ENCODE results near the gene NHS.

The NHS gene

DNA sequence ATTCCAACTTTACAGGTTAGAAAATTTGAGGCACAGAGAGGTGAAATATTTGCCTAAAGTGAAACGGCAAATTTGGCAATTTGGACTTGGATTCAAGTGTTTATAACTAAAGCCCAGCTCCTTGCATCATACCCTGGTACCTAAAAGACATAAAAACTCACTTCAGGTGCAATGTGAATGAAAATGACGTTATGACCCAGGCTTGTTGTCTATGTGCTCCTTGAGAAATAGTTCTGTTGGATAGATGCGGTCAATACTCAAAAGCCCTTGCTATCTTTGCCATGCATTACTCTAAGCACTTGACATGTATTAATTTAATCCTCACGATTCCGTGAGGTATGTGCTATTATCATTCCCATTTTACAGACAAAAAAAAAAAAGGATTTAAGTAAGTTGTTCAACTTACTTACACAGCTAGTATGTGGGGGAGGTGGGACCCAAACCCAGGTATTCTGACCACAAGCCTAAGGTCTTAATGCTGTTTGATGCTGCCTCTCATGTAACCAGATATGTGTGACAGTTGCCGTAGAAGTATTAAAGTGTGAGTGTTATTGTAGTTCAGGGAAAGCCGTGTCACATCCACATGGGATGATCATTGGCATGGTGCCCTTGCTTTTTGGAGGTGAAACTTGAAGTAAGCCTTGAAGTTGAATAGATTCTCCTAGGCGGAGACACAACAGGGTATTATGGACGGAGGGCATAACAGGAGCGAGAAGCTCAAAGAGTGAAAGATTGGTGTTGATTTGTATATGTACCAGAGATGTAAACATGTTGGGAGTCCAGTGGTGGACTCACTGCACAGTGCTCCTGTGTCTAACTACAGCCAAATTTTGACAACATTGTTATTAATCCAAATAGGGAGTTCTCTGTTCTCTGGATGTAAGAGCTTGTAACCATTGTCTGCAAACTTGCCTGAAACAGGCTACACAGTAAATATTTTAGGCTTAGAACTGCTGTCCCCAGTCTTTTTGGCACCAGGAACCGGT, 365.4 kb downstream of the NHS start:
- Histone ChIP-seq H3K4me3 (no peak overlapping the region), H3K27me3 (no peaks in the 10 kb centered on the region), H3K9me3 (no peaks in the 10 kb centered on the region), H3K27ac (no peak overlapping the region), H3K36me3 (no peaks in the 10 kb centered on the region), H3K4me1 (peaks cover 0 to 8% (median 0%) of the 10 kb centered on the region in 4 donors)
- TF ChIP-seq, protein P1, sequence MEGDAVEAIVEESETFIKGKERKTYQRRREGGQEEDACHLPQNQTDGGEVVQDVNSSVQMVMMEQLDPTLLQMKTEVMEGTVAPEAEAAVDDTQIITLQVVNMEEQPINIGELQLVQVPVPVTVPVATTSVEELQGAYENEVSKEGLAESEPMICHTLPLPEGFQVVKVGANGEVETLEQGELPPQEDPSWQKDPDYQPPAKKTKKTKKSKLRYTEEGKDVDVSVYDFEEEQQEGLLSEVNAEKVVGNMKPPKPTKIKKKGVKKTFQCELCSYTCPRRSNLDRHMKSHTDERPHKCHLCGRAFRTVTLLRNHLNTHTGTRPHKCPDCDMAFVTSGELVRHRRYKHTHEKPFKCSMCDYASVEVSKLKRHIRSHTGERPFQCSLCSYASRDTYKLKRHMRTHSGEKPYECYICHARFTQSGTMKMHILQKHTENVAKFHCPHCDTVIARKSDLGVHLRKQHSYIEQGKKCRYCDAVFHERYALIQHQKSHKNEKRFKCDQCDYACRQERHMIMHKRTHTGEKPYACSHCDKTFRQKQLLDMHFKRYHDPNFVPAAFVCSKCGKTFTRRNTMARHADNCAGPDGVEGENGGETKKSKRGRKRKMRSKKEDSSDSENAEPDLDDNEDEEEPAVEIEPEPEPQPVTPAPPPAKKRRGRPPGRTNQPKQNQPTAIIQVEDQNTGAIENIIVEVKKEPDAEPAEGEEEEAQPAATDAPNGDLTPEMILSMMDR (IDR thresholded peaks at IDR 0.05) = no peak
- intact Hi-C loops (cut with DNase I; ENCODE audit: low total_unique reads) = no loop called here
- no peak for DNase-seq

DNA sequence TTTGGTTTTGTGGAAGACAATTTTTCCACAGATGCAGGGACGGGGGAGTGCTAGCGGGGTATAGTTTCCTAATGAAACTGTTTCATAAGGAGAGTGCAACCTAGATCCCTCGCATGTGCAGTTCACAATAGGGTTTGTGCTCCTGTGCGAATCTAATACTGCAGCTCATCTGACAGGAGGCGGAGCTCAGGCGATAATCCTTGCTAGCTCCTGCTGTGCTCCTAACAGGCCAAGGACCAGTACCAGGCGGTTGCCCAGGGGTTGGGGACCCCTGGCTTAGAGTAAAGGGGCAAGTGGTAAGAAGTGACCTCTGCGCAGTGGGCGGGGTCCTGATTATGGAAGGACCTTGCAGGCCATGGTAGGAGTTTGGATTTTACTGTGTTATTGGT, 366.1 kb downstream of the NHS start:
- H3K27ac ChIP-seq = no peak overlapping the region
- no peak overlapping the region for H3K4me3 ChIP-seq
- TF ChIP-seq, protein P1 (IDR thresholded peaks at IDR 0.05) = no peak
- no peak for DNase-seq
- no peaks in the 10 kb centered on the region for H3K27me3 ChIP-seq
- H3K9me3 ChIP-seq = no peaks in the 10 kb centered on the region
- H3K36me3 ChIP-seq = no peaks in the 10 kb centered on the region
- H3K4me1 ChIP-seq = peaks cover 0 to 8% (median 0%) of the 10 kb centered on the region in 4 donors
- intact Hi-C loops (cut with DNase I; ENCODE audit: low total_unique reads) = no loop called here

DNA sequence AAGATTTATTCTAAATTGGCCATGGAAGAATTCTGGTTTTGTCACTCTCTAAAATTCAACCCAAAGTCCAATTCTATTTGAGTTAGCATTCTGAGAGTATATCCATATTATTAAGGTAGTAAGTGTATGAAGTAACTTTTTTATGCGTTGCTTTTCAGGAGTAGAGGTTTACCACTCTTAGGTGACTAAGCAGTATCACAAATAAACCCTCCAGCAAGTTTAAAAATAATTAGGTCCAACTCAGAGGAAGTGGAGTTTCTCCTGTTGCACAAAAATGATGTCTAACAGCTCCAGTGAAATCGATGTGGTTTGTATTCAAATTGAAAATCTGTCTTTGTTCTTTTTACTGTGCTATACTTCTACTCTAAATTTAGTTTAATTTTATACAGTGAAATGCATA, 368.9 kb downstream of the NHS start:
- intact Hi-C loops (cut with DNase I; ENCODE audit: low total_unique reads) = no loop called here
- no peak for DNase-seq
- H3K9me3 ChIP-seq = no peaks in the 10 kb centered on the region
- peaks cover 0 to 2% (median 0%) of the 10 kb centered on the region in 4 donors for H3K4me1 ChIP-seq
- no peak overlapping the region for H3K4me3 ChIP-seq
- H3K27ac ChIP-seq = no peak overlapping the region
- no peaks in the 10 kb centered on the region for H3K27me3 ChIP-seq
- no peaks in the 10 kb centered on the region for H3K36me3 ChIP-seq
- TF ChIP-seq, protein P1 (IDR thresholded peaks at IDR 0.05) = no peak

DNA sequence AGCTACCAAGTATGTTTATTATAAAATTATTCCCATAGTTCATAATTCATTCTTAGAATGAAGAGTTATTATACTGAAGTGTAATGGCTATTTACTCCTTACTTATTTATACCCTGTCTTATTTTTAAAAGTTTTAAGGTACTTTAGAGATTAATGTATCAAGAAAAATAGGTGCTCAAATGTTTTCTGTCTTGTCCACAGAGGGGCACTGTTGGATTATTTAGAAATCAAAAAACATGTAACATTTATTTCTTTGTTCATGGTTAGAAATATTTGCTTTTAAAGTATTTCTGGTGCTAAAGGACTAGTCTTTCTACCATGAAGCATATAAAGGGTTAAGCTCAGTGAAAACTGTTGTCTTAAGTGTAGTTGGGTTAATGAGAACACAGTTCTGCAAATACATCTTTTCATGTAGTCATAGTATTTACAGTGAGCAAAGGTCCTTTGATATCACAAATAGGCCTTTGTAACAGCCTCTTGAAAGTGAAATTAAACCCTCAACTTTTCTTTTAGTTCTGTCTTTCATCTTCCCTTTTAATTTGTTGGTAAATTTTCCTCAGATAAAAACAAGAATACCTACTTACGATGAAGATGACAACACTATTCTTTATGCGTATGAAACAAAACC, 370.0 kb downstream of the NHS start:
- H3K36me3 ChIP-seq = peaks cover under 1 to 2% (median 2%) of the 10 kb centered on the region in 3 donors
- intact Hi-C loops (cut with DNase I; ENCODE audit: low total_unique reads) = no loop called here
- H3K9me3 ChIP-seq = no peaks in the 10 kb centered on the region
- no peak overlapping the region for H3K27ac ChIP-seq
- H3K27me3 ChIP-seq = no peaks in the 10 kb centered on the region
- no peaks in the 10 kb centered on the region for H3K4me1 ChIP-seq
- DNase-seq = no peak
- TF ChIP-seq, protein P1 (IDR thresholded peaks at IDR 0.05) = peak in 1 of 2 experiments; percentile 18
- H3K4me3 ChIP-seq = no peak overlapping the region

DNA sequence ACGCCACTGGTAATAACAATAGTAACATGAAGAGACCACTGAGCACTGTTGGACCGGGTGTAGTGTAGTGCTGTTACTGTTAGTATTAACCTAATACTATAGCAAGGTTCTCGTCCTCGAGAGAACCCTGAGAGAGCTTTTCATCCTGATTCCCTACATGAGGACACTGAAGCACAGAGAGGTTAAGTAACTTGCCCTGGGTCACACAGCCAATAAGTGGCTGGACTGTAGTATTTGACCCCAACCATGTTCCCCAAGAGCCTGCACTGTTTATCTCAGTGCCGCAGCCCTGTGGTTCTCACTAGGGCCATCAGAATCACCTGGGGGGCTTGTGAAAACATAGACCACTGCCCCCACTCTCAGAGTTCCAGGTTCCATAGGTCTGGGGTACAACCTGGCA, 372.7 kb downstream of the NHS start:
- TF ChIP-seq, protein P1 (IDR thresholded peaks at IDR 0.05) = no peak
- no peaks in the 10 kb centered on the region for H3K27me3 ChIP-seq

More for the DNA sequence above, 372.7 kb downstream of the NHS start:
- H3K4me1 ChIP-seq = no peaks in the 10 kb centered on the region
- intact Hi-C loops (cut with DNase I; ENCODE audit: low total_unique reads) = no loop called here
- H3K27ac ChIP-seq = no peak overlapping the region
- DNase-seq = no peak
- no peak overlapping the region for H3K4me3 ChIP-seq
- H3K9me3 ChIP-seq = no peaks in the 10 kb centered on the region
- peaks cover 6 to 18% (median 15%) of the 10 kb centered on the region in 3 donors for H3K36me3 ChIP-seq
